ENCODE data around the gene PLEKHG7. TPM values are rescaled to one million over a fixed set of nuclear protein-coding genes. Genes with fewer than 3 reads are reported as not detected.

PLEKHG7 gene
- total RNA-seq, 2 donors from 2014 or later, result not detected

DNA sequence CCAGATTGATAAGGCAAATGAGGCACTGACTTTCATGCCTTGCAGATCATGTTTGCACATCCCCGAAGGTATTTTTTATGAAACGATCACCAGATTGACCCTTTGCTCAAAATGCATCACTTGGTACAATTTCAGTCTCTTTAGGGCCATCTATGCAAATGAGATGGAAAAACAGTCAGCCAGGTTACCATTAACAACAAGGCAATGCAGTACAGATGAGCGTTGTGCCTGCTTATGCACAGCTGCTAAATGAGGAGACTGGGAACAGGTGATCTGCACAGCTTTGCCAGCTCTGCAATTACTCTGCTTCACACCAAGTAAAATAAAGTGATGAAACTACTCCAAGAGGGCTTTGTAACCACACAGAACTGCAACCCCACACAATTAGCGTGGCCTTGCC lies 26.1 kb upstream of the PLEKHG7 start:
- Mint-ChIP-seq H3K27ac (no peak overlapping the region), H3K36me3 (ENCODE audit: low read depth) (no peaks in the 10 kb centered on the region), H3K4me3 (no peak overlapping the region), H3K9me3 (peaks cover 7% of the 10 kb centered on the region), H3K27me3 (ENCODE audit: insufficient read depth) (no peaks in the 10 kb centered on the region), H3K4me1 (no peaks in the 10 kb centered on the region)
- H3K27me3 ChIP-seq (ENCODE audit: control insufficient read depth, insufficient read depth, low read length, poor library complexity, severe bottlenecking), result no peaks in the 10 kb centered on the region
- no peaks in the 10 kb centered on the region for H3K4me1 ChIP-seq (ENCODE audit: control insufficient read depth, insufficient read depth, low read length)
- DNase-seq, result no peak
- WGBS, 2 experiments (ENCODE audit: insufficient coverage in 1 of 2, insufficient read length in 1 of 2), result 90% methylated on average over 3 to 4 of the region's 4 CpGs
- H3K9me3 ChIP-seq (ENCODE audit: control insufficient read depth, low read length), result no peaks in the 10 kb centered on the region
- TF ChIP-seq, protein P1, sequence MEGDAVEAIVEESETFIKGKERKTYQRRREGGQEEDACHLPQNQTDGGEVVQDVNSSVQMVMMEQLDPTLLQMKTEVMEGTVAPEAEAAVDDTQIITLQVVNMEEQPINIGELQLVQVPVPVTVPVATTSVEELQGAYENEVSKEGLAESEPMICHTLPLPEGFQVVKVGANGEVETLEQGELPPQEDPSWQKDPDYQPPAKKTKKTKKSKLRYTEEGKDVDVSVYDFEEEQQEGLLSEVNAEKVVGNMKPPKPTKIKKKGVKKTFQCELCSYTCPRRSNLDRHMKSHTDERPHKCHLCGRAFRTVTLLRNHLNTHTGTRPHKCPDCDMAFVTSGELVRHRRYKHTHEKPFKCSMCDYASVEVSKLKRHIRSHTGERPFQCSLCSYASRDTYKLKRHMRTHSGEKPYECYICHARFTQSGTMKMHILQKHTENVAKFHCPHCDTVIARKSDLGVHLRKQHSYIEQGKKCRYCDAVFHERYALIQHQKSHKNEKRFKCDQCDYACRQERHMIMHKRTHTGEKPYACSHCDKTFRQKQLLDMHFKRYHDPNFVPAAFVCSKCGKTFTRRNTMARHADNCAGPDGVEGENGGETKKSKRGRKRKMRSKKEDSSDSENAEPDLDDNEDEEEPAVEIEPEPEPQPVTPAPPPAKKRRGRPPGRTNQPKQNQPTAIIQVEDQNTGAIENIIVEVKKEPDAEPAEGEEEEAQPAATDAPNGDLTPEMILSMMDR (conservative IDR thresholded peaks at IDR 0.05), result no peak
- no peak overlapping the region for H3K9ac ChIP-seq (ENCODE audit: extremely low read depth, low read length, poor library complexity, severe bottlenecking)
- H3K36me3 ChIP-seq (ENCODE audit: control insufficient read depth, insufficient read depth, low read length), result no peaks in the 10 kb centered on the region
- no peak overlapping the region for H3K4me3 ChIP-seq (ENCODE audit: low read length)
- H3K27ac ChIP-seq (ENCODE audit: low read depth, low read length), result no peak overlapping the region

DNA sequence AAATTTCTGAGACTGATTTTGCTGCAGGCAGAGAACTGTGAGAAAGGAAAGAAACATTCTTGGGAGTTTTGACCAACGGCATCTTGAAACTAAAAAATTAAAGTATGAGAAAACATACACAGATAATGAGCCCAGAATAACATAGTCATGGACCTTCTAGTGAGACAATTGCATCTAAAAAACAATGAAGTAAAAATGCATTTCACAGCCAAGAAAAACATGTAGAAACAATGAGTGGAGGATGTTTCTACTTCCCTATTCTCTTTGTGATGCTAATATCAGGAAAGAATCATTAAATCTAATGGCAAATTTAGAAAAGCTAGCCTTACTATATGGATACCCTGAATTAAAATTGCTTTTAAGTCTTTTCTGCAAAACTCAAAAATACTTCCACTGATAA lies 12.2 kb upstream of the PLEKHG7 start:
- no peaks in the 10 kb centered on the region for H3K27me3 ChIP-seq (ENCODE audit: control insufficient read depth, insufficient read depth, low read length, poor library complexity, severe bottlenecking)
- no peak overlapping the region for H3K9ac ChIP-seq (ENCODE audit: extremely low read depth, low read length, poor library complexity, severe bottlenecking)
- Mint-ChIP-seq H3K36me3 (ENCODE audit: low read depth) (no peaks in the 10 kb centered on the region), H3K27ac (no peak overlapping the region), H3K9me3 (peaks cover 6% of the 10 kb centered on the region), H3K27me3 (ENCODE audit: insufficient read depth) (no peaks in the 10 kb centered on the region), H3K4me1 (peaks cover 2% of the 10 kb centered on the region), H3K4me3 (no peak overlapping the region)
- WGBS, 2 experiments (ENCODE audit: insufficient coverage in 1 of 2, insufficient read length in 1 of 2), result 100% methylated on average over 1 of the region's 1 CpG; no CpG with 5 or more reads in 1 of the 2 experiments
- H3K4me3 ChIP-seq (ENCODE audit: low read length), result no peak overlapping the region
- H3K9me3 ChIP-seq (ENCODE audit: control insufficient read depth, low read length), result no peaks in the 10 kb centered on the region
- no peaks in the 10 kb centered on the region for H3K36me3 ChIP-seq (ENCODE audit: control insufficient read depth, insufficient read depth, low read length)
- no peak overlapping the region for H3K27ac ChIP-seq (ENCODE audit: low read depth, low read length)
- H3K4me1 ChIP-seq (ENCODE audit: control insufficient read depth, insufficient read depth, low read length), result no peaks in the 10 kb centered on the region
- no peak for DNase-seq
- TF ChIP-seq, protein P1 (conservative IDR thresholded peaks at IDR 0.05), result no peak

DNA sequence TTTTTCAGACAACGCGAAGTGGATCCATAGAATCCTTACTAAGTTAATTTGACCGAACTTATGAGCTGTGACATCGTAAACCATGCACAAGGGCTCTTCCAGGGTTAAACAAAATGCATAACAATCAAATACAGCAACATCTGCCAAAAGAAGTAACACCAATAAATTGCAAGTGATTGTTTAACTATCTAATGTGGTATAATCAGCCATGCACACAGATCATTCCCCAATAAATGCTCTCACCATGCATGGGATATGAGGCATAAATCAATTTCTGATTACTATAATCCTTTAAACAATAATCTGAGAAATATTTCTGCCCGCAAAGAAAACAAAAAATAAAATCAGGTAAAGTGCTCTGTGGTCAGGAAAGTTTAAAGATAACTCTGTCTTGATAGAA lies 7.7 kb upstream of the PLEKHG7 start:
- TF ChIP-seq, protein P1 (conservative IDR thresholded peaks at IDR 0.05), result no peak
- no peaks in the 10 kb centered on the region for H3K27me3 ChIP-seq (ENCODE audit: control insufficient read depth, insufficient read depth, low read length, poor library complexity, severe bottlenecking)
- Mint-ChIP-seq H3K27ac (no peak overlapping the region), H3K36me3 (ENCODE audit: low read depth) (no peaks in the 10 kb centered on the region), H3K4me1 (peaks cover 3% of the 10 kb centered on the region), H3K4me3 (no peak overlapping the region), H3K27me3 (ENCODE audit: insufficient read depth) (no peaks in the 10 kb centered on the region), H3K9me3 (peaks cover 25% of the 10 kb centered on the region)
- no peak overlapping the region for H3K4me3 ChIP-seq (ENCODE audit: low read length)
- no peak overlapping the region for H3K9ac ChIP-seq (ENCODE audit: extremely low read depth, low read length, poor library complexity, severe bottlenecking)
- no peak overlapping the region for H3K27ac ChIP-seq (ENCODE audit: low read depth, low read length)
- H3K9me3 ChIP-seq (ENCODE audit: control insufficient read depth, low read length), result peaks cover 21% of the 10 kb centered on the region
- no peaks in the 10 kb centered on the region for H3K4me1 ChIP-seq (ENCODE audit: control insufficient read depth, insufficient read depth, low read length)
- no peak for DNase-seq
- no peaks in the 10 kb centered on the region for H3K36me3 ChIP-seq (ENCODE audit: control insufficient read depth, insufficient read depth, low read length)
- 90 to 96% methylated on average over 4 to 5 of the region's 5 CpGs for WGBS, 2 experiments (ENCODE audit: insufficient coverage in 1 of 2, insufficient read length in 1 of 2)
